Osteoblast (primary cell): ENCODE data around the gene BABAM1. TPM values are rescaled to one million over a fixed set of nuclear protein-coding genes. Genes with fewer than 3 reads are reported as not detected.

ENCODE experiments used
- DNase-seq: peaks from one replicate; pipeline ENCODE4 v3.0.0; 2011; ENCODE audit warnings: low spot score, mixed read lengths; ENCODE audit not compliant: insufficient read length; ENCODE audit errors: missing footprints
- H2AFZ ChIP-seq: 2 replicates; pipeline ENCODE4 v1.6.0; 2011; ENCODE audit warnings: mild to moderate bottlenecking, low read length
- H3K27ac ChIP-seq: 2 replicates; pipeline ENCODE4 v1.5.1; 2011; ENCODE audit warnings: mild to moderate bottlenecking, low read depth, low read length, moderate library complexity
- H3K27me3 ChIP-seq: 2 replicates; pipeline ENCODE4 v1.6.0; 2012; ENCODE audit warnings: mild to moderate bottlenecking, control low read depth, inconsistent platforms, low read length, moderate library complexity; ENCODE audit not compliant: insufficient read depth
- H3K36me3 ChIP-seq: 2 replicates; pipeline ENCODE4 v1.5.1; 2011; ENCODE audit warnings: mild to moderate bottlenecking, low read length, control low read depth, moderate library complexity; ENCODE audit not compliant: insufficient read depth
- H3K4me1 ChIP-seq: 2 replicates; pipeline ENCODE4 v1.5.1; 2011; ENCODE audit warnings: mild to moderate bottlenecking, low read length, control low read depth, moderate library complexity; ENCODE audit not compliant: insufficient read depth
- H3K4me2 ChIP-seq: 2 replicates; pipeline ENCODE4 v1.6.0; 2011; ENCODE audit warnings: mild to moderate bottlenecking, low read length; ENCODE audit not compliant: insufficient read depth
- H3K4me3 ChIP-seq: fragments of 200-600 bp; sonication (generic); 3 replicates; pipeline ENCODE4 v1.5.1; 2012; ENCODE audit warnings: mild to moderate bottlenecking, low read length, inconsistent platforms; ENCODE audit not compliant: insufficient read depth
- H3K79me2 ChIP-seq: 2 replicates; pipeline ENCODE4 v1.6.0; 2012; ENCODE audit warnings: mild to moderate bottlenecking, low read length, control low read depth, inconsistent platforms; ENCODE audit not compliant: insufficient read depth
- H3K9me3 ChIP-seq: 2 replicates; pipeline ENCODE4 v1.5.1; 2011; ENCODE audit warnings: low read depth, low read length, control low read depth
- H4K20me1 ChIP-seq: 2 replicates; pipeline ENCODE4 v1.6.0; 2012; ENCODE audit warnings: mild to moderate bottlenecking, low read length, control low read depth; ENCODE audit not compliant: insufficient read depth
- CTCF ChIP-seq: IDR thresholded peaks from 2 replicates; pipeline ENCODE4 v1.5.1; 2011; ENCODE audit warnings: mild to moderate bottlenecking, low read depth, low read length, moderate library complexity; ENCODE audit errors: extremely low read depth
- total RNA-seq: library from RNA; depleted of rRNA; stranded (reverse); fragments of >200 nt; gene quantifications from 2 replicates; pipeline ENCODE4 v1.2.3, GENCODE V29; 2012

The BABAM1 gene
- total RNA-seq, 1 donor = 76.7 TPM

GRCh38 chr19:17325881-17326594 is 58.8 kb downstream of the BABAM1 start:
- H3K4me2 ChIP-seq = peak overlapping the region; percentile 24
- TF ChIP-seq CTCF = no peak
- peaks cover 2% of the 10 kb centered on the region for H4K20me1 ChIP-seq
- peaks cover 3% of the 10 kb centered on the region for H3K36me3 ChIP-seq
- no peak overlapping the region for H2AFZ ChIP-seq
- H3K79me2 ChIP-seq = no peaks in the 10 kb centered on the region
- no peak overlapping the region for H3K4me3 ChIP-seq
- no peaks in the 10 kb centered on the region for H3K27me3 ChIP-seq
- DNase-seq = peak; percentile 97
- no peaks in the 10 kb centered on the region for H3K9me3 ChIP-seq
- no peak overlapping the region for H3K27ac ChIP-seq
- peaks cover 11% of the 10 kb centered on the region for H3K4me1 ChIP-seq

GRCh38 chr19:17326595-17326966 is 59.3 kb downstream of the BABAM1 start:
- Histone ChIP-seq H3K4me1 (peaks cover 11% of the 10 kb centered on the region), H3K36me3 (peaks cover 3% of the 10 kb centered on the region), H3K4me2 (no peak overlapping the region), H3K27ac (no peak overlapping the region), H4K20me1 (peaks cover 2% of the 10 kb centered on the region), H2AFZ (no peak overlapping the region), H3K9me3 (no peaks in the 10 kb centered on the region), H3K27me3 (no peaks in the 10 kb centered on the region), H3K4me3 (no peak overlapping the region), H3K79me2 (no peaks in the 10 kb centered on the region)
- no peak for TF ChIP-seq CTCF
- peak; percentile 96 for DNase-seq

GRCh38 chr19:17327068-17327653 is 59.9 kb downstream of the BABAM1 start:
- no peak overlapping the region for H3K4me2 ChIP-seq
- no peaks in the 10 kb centered on the region for H3K9me3 ChIP-seq
- H3K4me3 ChIP-seq = no peak overlapping the region
- no peak for TF ChIP-seq CTCF
- H3K27me3 ChIP-seq = no peaks in the 10 kb centered on the region
- peaks cover 3% of the 10 kb centered on the region for H3K36me3 ChIP-seq
- DNase-seq = peak; percentile 89
- H3K27ac ChIP-seq = no peak overlapping the region
- H3K4me1 ChIP-seq = peaks cover 11% of the 10 kb centered on the region
- no peaks in the 10 kb centered on the region for H3K79me2 ChIP-seq
- H2AFZ ChIP-seq = no peak overlapping the region
- peaks cover 2% of the 10 kb centered on the region for H4K20me1 ChIP-seq

GRCh38 chr19:17327654-17328516 is 60.6 kb downstream of the BABAM1 start:
- DNase-seq = peak; percentile 92
- Histone ChIP-seq H3K4me2 (no peak overlapping the region), H3K9me3 (no peaks in the 10 kb centered on the region), H3K79me2 (no peaks in the 10 kb centered on the region), H3K27me3 (no peaks in the 10 kb centered on the region), H4K20me1 (no peaks in the 10 kb centered on the region), H2AFZ (no peak overlapping the region), H3K36me3 (no peaks in the 10 kb centered on the region), H3K4me1 (peaks cover 11% of the 10 kb centered on the region), H3K4me3 (no peak overlapping the region), H3K27ac (no peak overlapping the region)
- TF ChIP-seq CTCF = no peak
